Natural killer cell (primary cell): ENCODE data around the gene SHMT2. TPM values are rescaled to one million over a fixed set of nuclear protein-coding genes. Genes with fewer than 3 reads are reported as not detected.

Experiments
- ATAC-seq, 3 donors: fragments of 150-1000 bp in 2 of 3; fragments of 200-7000 bp in 1 of 3; cut with Tn5 transposase; 1 replicate in 1 of 3; 2 replicates in 2 of 3; pipeline ENCODE4 v1.10.0; 2021; ENCODE audit warnings: mild to moderate bottlenecking in 2 of 3, moderate library complexity in 2 of 3
- DNase-seq, 2 donors: peaks; one replicate each; pipeline versions ENCODE4 v3.0.0 to v3.0.0-alpha.2; 2013 to 2021; ENCODE audit warnings: mixed read lengths in 1 of 2
- H3K27ac ChIP-seq: one replicate; pipeline ENCODE4 v1.5.1; 2013; ENCODE audit warnings: mild to moderate bottlenecking, low read length
- H3K27me3 ChIP-seq: one replicate; pipeline ENCODE4 v1.6.1; 2013; ENCODE audit warnings: low read length; ENCODE audit not compliant: control insufficient read depth, insufficient read depth
- H3K36me3 ChIP-seq: one replicate; pipeline ENCODE4 v1.6.1; 2013; ENCODE audit warnings: low read length; ENCODE audit not compliant: control insufficient read depth, insufficient read depth
- H3K4me1 ChIP-seq: one replicate; pipeline ENCODE4 v1.6.1; 2013; ENCODE audit warnings: low read length; ENCODE audit not compliant: control insufficient read depth, insufficient read depth
- H3K4me3 ChIP-seq: one replicate; pipeline ENCODE4 v1.5.1; 2013; ENCODE audit warnings: low read length
- H3K9me3 ChIP-seq: one replicate; pipeline ENCODE4 v1.6.1; 2013; ENCODE audit warnings: low read length; ENCODE audit not compliant: control insufficient read depth, insufficient read depth
- H3K27ac Mint-ChIP-seq, 2 donors: one replicate each; pipeline ENCODE4 v1.8.0; 2022; ENCODE audit warnings: mild to moderate bottlenecking in 2 of 2, mixed read lengths in 2 of 2, moderate library complexity in 1 of 2
- H3K27me3 Mint-ChIP-seq, 2 donors: one replicate each; pipeline ENCODE4 v1.8.0; 2022; ENCODE audit warnings: low read depth in 2 of 2, mixed read lengths in 2 of 2
- H3K36me3 Mint-ChIP-seq: one replicate; pipeline ENCODE4 v1.8.0; 2022; ENCODE audit warnings: mixed read lengths
- H3K4me1 Mint-ChIP-seq, 2 donors: one replicate each; pipeline ENCODE4 v1.8.0; 2022; ENCODE audit warnings: mixed read lengths in 2 of 2
- H3K4me3 Mint-ChIP-seq: one replicate; pipeline ENCODE4 v1.8.0; 2022; ENCODE audit warnings: mild to moderate bottlenecking, moderate library complexity, mixed read lengths
- H3K9me3 Mint-ChIP-seq, 2 donors: one replicate each; pipeline ENCODE4 v1.8.0; 2022; ENCODE audit warnings: mixed read lengths in 2 of 2
- CTCF ChIP-seq: fragments of 200-600 bp; IDR thresholded peaks from one replicate; pipeline ENCODE4 v1.8.0; 2022; ENCODE audit warnings: antibody characterized with exemption
- WGBS: methylation state at CpG from one replicate; pipeline ENCODE4 v1.1.7; 2013; ENCODE audit warnings: missing lambda C conversion rate; ENCODE audit not compliant: insufficient coverage; 5-methylcytosine and 5-hydroxymethylcytosine counted together
- intact Hi-C: fragments of 100-400 bp; cut with micrococcal nuclease; formaldehyde crosslinking; loops from one replicate; pipeline ENCODE4 v1.14.2; 2022
- total RNA-seq, 4 donors: library from RNA; stranded (reverse); fragments of 120-200 nt in 1 of 4; gene quantifications; one replicate each; pipeline versions ENCODE4 v1.2.3 to v1.2.4, GENCODE V29; 2013 to 2022

Gene SHMT2
- total RNA-seq, 3 donors from 2014 or later (not counting 1 experiment from before 2014, with no cell fraction given) = 28.6 to 39.3 (median 34.9) TPM

GRCh38 chr12:57188090-57188425 lies 41.5 kb upstream of the SHMT2 start:
- Mint-ChIP-seq H3K9me3 (no peaks in the 10 kb centered on the region), H3K4me3 (no peak overlapping the region), H3K27me3 (no peaks in the 10 kb centered on the region), H3K27ac (no peak overlapping the region), H3K36me3 (no peaks in the 10 kb centered on the region), H3K4me1 (peaks cover 0 to 2% of the 10 kb centered on the region in 2 donors)
- 87% methylated on average over 8 of the region's 8 CpGs for WGBS
- no peak for TF ChIP-seq CTCF
- H3K9me3 ChIP-seq = no peaks in the 10 kb centered on the region
- no peak for ATAC-seq
- H3K27me3 ChIP-seq = no peaks in the 10 kb centered on the region
- H3K27ac ChIP-seq = no peak overlapping the region
- DNase-seq = no peak
- H3K4me1 ChIP-seq = no peaks in the 10 kb centered on the region
- intact Hi-C loops = loop anchor here (10.0 kb wide), 1 partner anchor 433 kb away; the partner anchor contains the start of gene PRIM1
- H3K4me3 ChIP-seq = no peak overlapping the region
- no peaks in the 10 kb centered on the region for H3K36me3 ChIP-seq

GRCh38 chr12:57190037-57190436 lies 39.5 kb upstream of the SHMT2 start:
- intact Hi-C loops = no loop called here
- Histone ChIP-seq H3K4me1 (no peaks in the 10 kb centered on the region), H3K4me3 (no peak overlapping the region), H3K27ac (no peak overlapping the region), H3K9me3 (no peaks in the 10 kb centered on the region), H3K27me3 (no peaks in the 10 kb centered on the region), H3K36me3 (no peaks in the 10 kb centered on the region)
- Mint-ChIP-seq H3K4me3 (no peak overlapping the region), H3K4me1 (no peaks in the 10 kb centered on the region), H3K27ac (no peak overlapping the region), H3K36me3 (no peaks in the 10 kb centered on the region), H3K27me3 (peaks cover under 1 to 3% of the 10 kb centered on the region in 2 donors), H3K9me3 (no peaks in the 10 kb centered on the region)
- WGBS = 72% methylated on average over 6 of the region's 6 CpGs
- no peak for ATAC-seq
- DNase-seq = no peak
- no peak for TF ChIP-seq CTCF

DNA sequence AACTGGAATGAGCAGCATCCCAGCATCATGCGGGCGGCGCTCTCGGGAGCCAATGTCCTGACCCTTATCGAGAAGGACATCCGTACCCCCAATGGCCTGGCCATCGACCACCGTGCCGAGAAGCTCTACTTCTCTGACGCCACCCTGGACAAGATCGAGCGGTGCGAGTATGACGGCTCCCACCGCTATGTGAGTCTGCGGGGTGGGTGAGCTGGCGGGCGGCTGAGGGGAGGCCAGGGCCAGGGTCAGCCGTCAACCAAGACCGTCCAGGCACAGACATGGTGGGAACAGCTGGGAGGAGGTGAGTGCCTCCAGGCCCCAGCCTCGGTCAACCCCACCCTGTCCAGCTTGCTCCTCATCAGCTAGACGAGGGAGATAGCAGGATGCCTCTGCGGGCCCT lies 38.7 kb upstream of the SHMT2 start:
- ATAC-seq = no peak
- H3K36me3 Mint-ChIP-seq = no peaks in the 10 kb centered on the region
- no peak for TF ChIP-seq CTCF

GRCh38 chr12:57191410-57191809 lies 38.1 kb upstream of the SHMT2 start:
- intact Hi-C loops = no loop called here
- Mint-ChIP-seq H3K27me3 (peaks cover 5 to 7% of the 10 kb centered on the region in 2 donors), H3K4me1 (peaks cover 7 to 10% of the 10 kb centered on the region in 2 donors), H3K27ac (no peak overlapping the region), H3K9me3 (no peaks in the 10 kb centered on the region), H3K4me3 (no peak overlapping the region), H3K36me3 (no peaks in the 10 kb centered on the region)
- no peaks in the 10 kb centered on the region for H3K27me3 ChIP-seq
- DNase-seq = no peak
- H3K4me1 ChIP-seq = peaks cover 12% of the 10 kb centered on the region
- H3K27ac ChIP-seq = no peak overlapping the region
- ATAC-seq = no peak
- no peaks in the 10 kb centered on the region for H3K36me3 ChIP-seq
- H3K9me3 ChIP-seq = no peaks in the 10 kb centered on the region
- no peak for TF ChIP-seq CTCF
- no peak overlapping the region for H3K4me3 ChIP-seq
- WGBS = 92% methylated on average over 11 of the region's 11 CpGs

More for the DNA sequence above, 38.7 kb upstream of the SHMT2 start:
- Mint-ChIP-seq H3K27ac (no peak overlapping the region), H3K4me3 (no peak overlapping the region), H3K27me3 (peaks cover 3 to 7% of the 10 kb centered on the region in 2 donors), H3K4me1 (peaks cover 1 to 4% of the 10 kb centered on the region in 2 donors), H3K9me3 (no peaks in the 10 kb centered on the region)
- Histone ChIP-seq H3K36me3 (no peaks in the 10 kb centered on the region), H3K27ac (no peak overlapping the region), H3K27me3 (no peaks in the 10 kb centered on the region), H3K9me3 (no peaks in the 10 kb centered on the region), H3K4me3 (no peak overlapping the region), H3K4me1 (peaks cover 7% of the 10 kb centered on the region)
- intact Hi-C loops = no loop called here
- 94% methylated on average over 23 of the region's 23 CpGs for WGBS
- no peak for DNase-seq
